Endothelial cell of umbilical vein (primary cell): ENCODE results near the gene RAB31.

ENCODE experiments used
- CTCF ChIP-seq, 2 donors: IDR thresholded peaks; 1 replicate in 1 of 2; 2 replicates in 1 of 2; pipeline ENCODE4 v1.5.1; 2011; ENCODE audit warnings: low read length in 2 of 2, mild to moderate bottlenecking in 2 of 2, moderate library complexity in 2 of 2, control low read depth in 1 of 2, inconsistent platforms in 1 of 2, low read depth in 1 of 2; ENCODE audit not compliant: insufficient read depth in 1 of 2; ENCODE audit errors: extremely low read depth in 1 of 2
- EZH2 ChIP-seq: IDR thresholded peaks from 2 replicates; pipeline ENCODE4 v1.6.1; 2012; ENCODE audit warnings: borderline replicate concordance, low read depth, mild to moderate bottlenecking, moderate library complexity, low read length, inconsistent platforms; ENCODE audit not compliant: severe bottlenecking
- FOS ChIP-seq: IDR thresholded peaks from 2 replicates; pipeline ENCODE4 v1.6.1; 2011; ENCODE audit warnings: mild to moderate bottlenecking, low read length, moderate library complexity, borderline replicate concordance; ENCODE audit not compliant: insufficient read depth
- GATA2 ChIP-seq: IDR thresholded peaks from 2 replicates; pipeline ENCODE4 v1.7.0; 2011; ENCODE audit warnings: low read depth, mild to moderate bottlenecking, moderate library complexity, mixed read lengths, low read length; ENCODE audit not compliant: insufficient read length, insufficient read depth
- MAX ChIP-seq: IDR thresholded peaks from 2 replicates; pipeline ENCODE4 v1.6.1; 2011; ENCODE audit not compliant: insufficient read depth, insufficient read length
- MYC ChIP-seq: IDR thresholded peaks from one replicate; pipeline ENCODE4 v1.6.1; 2011; ENCODE audit warnings: mild to moderate bottlenecking, low read depth, low read length
- POLR2A ChIP-seq: IDR thresholded peaks from 2 replicates; pipeline ENCODE4 v1.6.1; 2012; ENCODE audit warnings: low read depth, mild to moderate bottlenecking, control low read depth, low read length
- POLR2AphosphoS5 ChIP-seq: IDR thresholded peaks from 2 replicates; pipeline ENCODE4 v1.6.1; 2012; ENCODE audit warnings: low read depth, mild to moderate bottlenecking, control low read depth, low read length, moderate library complexity; ENCODE audit not compliant: insufficient read depth

- TF ChIP-seq POLR2A (no peak), CTCF (IDR thresholded peaks at IDR 0.05; ENCODE audit: extremely low read depth in 1 of 2, insufficient read depth in 1 of 2, low read depth in 1 of 2, low read length in 2 of 2) (no peak), MAX (no peak), EZH2 (no peak), MYC (no peak), FOS (no peak), POLR2AphosphoS5 (no peak), GATA2 (no peak)
Observed at GRCh38 chr18:9894454-9895068, 186.5 kb downstream of the RAB31 start.
